ENCODE data around the gene HEPACAM2. TPM values are rescaled to one million over a fixed set of nuclear protein-coding genes. Genes with fewer than 3 reads are reported as not detected.

Gene HEPACAM2
- polyA plus RNA-seq, 1 of the 3 experiments (the other 2 are of a cell fraction), result not detected

DNA sequence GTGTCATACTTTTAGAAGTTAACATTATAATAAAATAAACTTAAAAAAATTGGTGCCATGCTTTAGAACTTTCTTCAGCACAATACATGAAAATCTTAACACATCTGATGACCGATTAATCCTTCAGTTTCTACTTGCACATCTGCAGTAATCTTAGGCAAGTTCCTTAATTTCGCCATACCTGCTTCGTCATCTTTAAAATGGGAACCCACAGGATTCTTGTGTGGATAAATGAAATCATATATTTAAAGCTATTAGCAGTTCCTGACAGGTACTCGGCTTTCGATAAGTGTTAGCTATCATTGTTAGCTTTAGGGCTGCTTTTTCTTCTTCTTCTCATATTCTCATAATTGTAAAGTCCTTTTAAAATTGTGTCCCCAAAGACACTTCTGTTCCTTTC lies 5.0 kb upstream of the HEPACAM2 start (continued):
- TF ChIP-seq TCF12 (IDR thresholded peaks at IDR 0.05) (no peak), YY1 (IDR thresholded peaks at IDR 0.05; ENCODE audit: low read depth) (no peak), CHD2 (IDR thresholded peaks at IDR 0.05; ENCODE audit: low read length, partially characterized antibody) (no peak), TEAD4 (IDR thresholded peaks at IDR 0.05; ENCODE audit: borderline replicate concordance, insufficient read depth) (no peak)
- TF ChIP-seq, protein P1, sequence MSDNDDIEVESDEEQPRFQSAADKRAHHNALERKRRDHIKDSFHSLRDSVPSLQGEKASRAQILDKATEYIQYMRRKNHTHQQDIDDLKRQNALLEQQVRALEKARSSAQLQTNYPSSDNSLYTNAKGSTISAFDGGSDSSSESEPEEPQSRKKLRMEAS (IDR thresholded peaks at IDR 0.05; ENCODE audit: low read depth), result no peak

DNA sequence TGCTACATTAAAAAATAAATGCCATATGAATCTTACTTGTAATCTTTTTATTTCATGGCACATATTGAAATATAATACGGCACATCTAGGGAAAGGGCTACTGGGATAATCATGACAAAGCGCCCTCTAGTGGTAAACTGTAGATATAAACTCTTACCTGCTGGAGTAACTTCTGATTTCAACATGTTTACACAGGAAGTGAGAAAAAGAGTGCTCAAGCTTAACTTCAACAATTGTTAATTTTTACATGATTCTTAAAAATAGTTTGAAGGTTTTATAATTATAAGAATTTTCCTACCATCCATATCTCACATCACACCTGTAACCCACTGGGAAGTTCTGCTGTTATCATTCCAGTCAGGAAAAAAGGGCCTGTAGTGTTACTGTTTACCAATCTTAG lies 2.0 kb upstream of the HEPACAM2 start:
- Histone ChIP-seq H3K9me3 (no peaks in the 10 kb centered on the region), H3K4me1 (ENCODE audit: control insufficient read depth in 1 of 2, insufficient read depth in 2 of 2, low read depth in 1 of 2, low read length in 1 of 2) (peaks cover 4 to 12% of the 10 kb centered on the region in 2 experiments; a peak in 2 of 4 replicates), H3K79me2 (ENCODE audit: insufficient read depth) (peaks cover 10% of the 10 kb centered on the region), H3K36me3 (replicated peaks in 1 of 2; ENCODE audit: control insufficient read depth in 1 of 2, insufficient read depth in 2 of 2, low read length in 1 of 2) (no peaks in the 10 kb centered on the region), H3F3A (replicated peaks; ENCODE audit: insufficient read depth) (no peaks in the 10 kb centered on the region), H3K9ac (no peak overlapping the region), H3K27ac (ENCODE audit: low read depth in 2 of 2, low read length in 1 of 2) (no peak overlapping the region), H3K4me2 (no peak overlapping the region), H4K20me1 (ENCODE audit: insufficient read depth) (no peaks in the 10 kb centered on the region), H3K9me2 (no peaks in the 10 kb centered on the region), H3K4me3 (ENCODE audit: low read depth in 2 of 2, low read length in 1 of 2) (no peak overlapping the region; a peak in 1 of 4 replicates), H3K27me3 (ENCODE audit: insufficient read depth) (peaks cover 4% of the 10 kb centered on the region; the same call in 1 of the 2 replicates), H2AFZ (ENCODE audit: low read depth) (no peak overlapping the region)
- TF ChIP-seq, protein P2, sequence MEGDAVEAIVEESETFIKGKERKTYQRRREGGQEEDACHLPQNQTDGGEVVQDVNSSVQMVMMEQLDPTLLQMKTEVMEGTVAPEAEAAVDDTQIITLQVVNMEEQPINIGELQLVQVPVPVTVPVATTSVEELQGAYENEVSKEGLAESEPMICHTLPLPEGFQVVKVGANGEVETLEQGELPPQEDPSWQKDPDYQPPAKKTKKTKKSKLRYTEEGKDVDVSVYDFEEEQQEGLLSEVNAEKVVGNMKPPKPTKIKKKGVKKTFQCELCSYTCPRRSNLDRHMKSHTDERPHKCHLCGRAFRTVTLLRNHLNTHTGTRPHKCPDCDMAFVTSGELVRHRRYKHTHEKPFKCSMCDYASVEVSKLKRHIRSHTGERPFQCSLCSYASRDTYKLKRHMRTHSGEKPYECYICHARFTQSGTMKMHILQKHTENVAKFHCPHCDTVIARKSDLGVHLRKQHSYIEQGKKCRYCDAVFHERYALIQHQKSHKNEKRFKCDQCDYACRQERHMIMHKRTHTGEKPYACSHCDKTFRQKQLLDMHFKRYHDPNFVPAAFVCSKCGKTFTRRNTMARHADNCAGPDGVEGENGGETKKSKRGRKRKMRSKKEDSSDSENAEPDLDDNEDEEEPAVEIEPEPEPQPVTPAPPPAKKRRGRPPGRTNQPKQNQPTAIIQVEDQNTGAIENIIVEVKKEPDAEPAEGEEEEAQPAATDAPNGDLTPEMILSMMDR (IDR thresholded peaks at IDR 0.05), result peak; percentile 98
- TF ChIP-seq JUND (IDR thresholded peaks at IDR 0.05) (no peak), FOXM1 (IDR thresholded peaks at IDR 0.05; ENCODE audit: low read depth) (no peak), RAD21 (IDR thresholded peaks at IDR 0.05; ENCODE audit: low read length) (peak; percentile 67), TCF12 (IDR thresholded peaks at IDR 0.05) (no peak), SMC3 (IDR thresholded peaks at IDR 0.05; ENCODE audit: low read depth, low read length) (peak; percentile 70), CHD2 (IDR thresholded peaks at IDR 0.05; ENCODE audit: low read length, partially characterized antibody) (no peak), RFX5 (IDR thresholded peaks at IDR 0.05; ENCODE audit: low read length) (no peak)
- TF ChIP-seq, protein P1 (IDR thresholded peaks at IDR 0.05; ENCODE audit: low read depth), result no peak
- DNase-seq, result peak; percentile 41
- ChIA-PET POLR2A (no interaction called here), CTCF (interaction anchor here (0.7 to 3.5 kb wide), 30 partner anchors 8 to 1049 kb away, joined by 3 to 27 read pairs (median 4); no protein-coding TSS in a partner anchor)
- under 1% methylated on average over 2 of the region's 2 CpGs for WGBS (ENCODE audit: low lambda C conversion rate)

DNA sequence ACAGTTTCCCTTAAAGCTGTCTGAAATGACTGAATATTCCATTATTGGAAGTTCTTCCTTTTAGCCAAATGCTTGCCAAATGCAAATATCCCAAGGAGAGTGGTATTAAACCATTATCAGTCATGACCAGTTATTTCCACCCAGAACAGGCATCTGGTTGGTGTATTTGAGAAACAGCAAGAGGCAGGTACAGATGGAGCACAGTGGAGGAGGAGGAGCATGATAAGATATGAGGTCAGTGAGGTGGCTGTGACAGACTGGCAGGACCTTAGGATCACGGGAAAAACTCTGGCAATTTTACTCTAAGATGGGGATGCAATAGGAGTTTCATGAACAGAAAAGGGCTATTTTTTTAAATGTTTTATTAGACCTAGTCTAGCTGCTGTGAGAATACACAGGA lies 6.4 kb downstream of the HEPACAM2 start:
- no peaks in the 10 kb centered on the region for H3K4me1 ChIP-seq (ENCODE audit: control insufficient read depth in 1 of 2, insufficient read depth in 2 of 2, low read depth in 1 of 2, low read length in 1 of 2)
- TF ChIP-seq FOSL2 (IDR thresholded peaks at IDR 0.05; ENCODE audit: borderline replicate concordance, low read depth), result no peak
- no peak for TF ChIP-seq TEAD4 (IDR thresholded peaks at IDR 0.05; ENCODE audit: borderline replicate concordance, insufficient read depth)
- TF ChIP-seq YY1 (IDR thresholded peaks at IDR 0.05; ENCODE audit: low read depth), result no peak
- TF ChIP-seq RXRA (IDR thresholded peaks at IDR 0.05; ENCODE audit: borderline replicate concordance, low read depth), result no peak
- no peak for TF ChIP-seq FOXM1 (IDR thresholded peaks at IDR 0.05; ENCODE audit: low read depth)
- TF ChIP-seq CHD2 (IDR thresholded peaks at IDR 0.05; ENCODE audit: low read length, partially characterized antibody), result no peak
- no peak for TF ChIP-seq RFX5 (IDR thresholded peaks at IDR 0.05; ENCODE audit: low read length)
- TF ChIP-seq RCOR1 (IDR thresholded peaks at IDR 0.05; ENCODE audit: low read length), result no peak
- TF ChIP-seq, protein P3, sequence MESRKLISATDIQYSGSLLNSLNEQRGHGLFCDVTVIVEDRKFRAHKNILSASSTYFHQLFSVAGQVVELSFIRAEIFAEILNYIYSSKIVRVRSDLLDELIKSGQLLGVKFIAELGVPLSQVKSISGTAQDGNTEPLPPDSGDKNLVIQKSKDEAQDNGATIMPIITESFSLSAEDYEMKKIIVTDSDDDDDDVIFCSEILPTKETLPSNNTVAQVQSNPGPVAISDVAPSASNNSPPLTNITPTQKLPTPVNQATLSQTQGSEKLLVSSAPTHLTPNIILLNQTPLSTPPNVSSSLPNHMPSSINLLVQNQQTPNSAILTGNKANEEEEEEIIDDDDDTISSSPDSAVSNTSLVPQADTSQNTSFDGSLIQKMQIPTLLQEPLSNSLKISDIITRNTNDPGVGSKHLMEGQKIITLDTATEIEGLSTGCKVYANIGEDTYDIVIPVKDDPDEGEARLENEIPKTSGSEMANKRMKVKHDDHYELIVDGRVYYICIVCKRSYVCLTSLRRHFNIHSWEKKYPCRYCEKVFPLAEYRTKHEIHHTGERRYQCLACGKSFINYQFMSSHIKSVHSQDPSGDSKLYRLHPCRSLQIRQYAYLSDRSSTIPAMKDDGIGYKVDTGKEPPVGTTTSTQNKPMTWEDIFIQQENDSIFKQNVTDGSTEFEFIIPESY (IDR thresholded peaks at IDR 0.05; ENCODE audit: borderline replicate concordance, low read depth), result no peak
- no peak for TF ChIP-seq GABPA (IDR thresholded peaks at IDR 0.05; ENCODE audit: low read depth)
- no peak for TF ChIP-seq MEF2A (IDR thresholded peaks at IDR 0.05; ENCODE audit: borderline replicate concordance, low read depth)
- peaks cover 34% of the 10 kb centered on the region for H3K27me3 ChIP-seq (ENCODE audit: insufficient read depth)
- H3K4me2 ChIP-seq, result no peak overlapping the region
- no peak overlapping the region for H2AFZ ChIP-seq (ENCODE audit: low read depth)
- no peaks in the 10 kb centered on the region for H3K36me3 ChIP-seq (replicated peaks in 1 of 2; ENCODE audit: control insufficient read depth in 1 of 2, insufficient read depth in 2 of 2, low read length in 1 of 2)
- 0% methylated on average over 1 of the region's 1 CpG for WGBS (ENCODE audit: low lambda C conversion rate)
- POLR2A ChIA-PET, result no interaction called here
- no peak overlapping the region for H3K4me3 ChIP-seq (ENCODE audit: low read depth in 2 of 2, low read length in 1 of 2)
- no peaks in the 10 kb centered on the region for H4K20me1 ChIP-seq (ENCODE audit: insufficient read depth)
- no peak overlapping the region for H3K9ac ChIP-seq
- no peaks in the 10 kb centered on the region for H3K9me2 ChIP-seq
- no peak overlapping the region for H3K27ac ChIP-seq (ENCODE audit: low read depth in 2 of 2, low read length in 1 of 2)
- H3K79me2 ChIP-seq (ENCODE audit: insufficient read depth), result no peaks in the 10 kb centered on the region
- CTCF ChIA-PET, result interaction anchor here (1.2 kb wide), 1 partner anchor 10 kb away, joined by 8 read pairs; no protein-coding TSS in a partner anchor
- H3K9me3 ChIP-seq, result no peaks in the 10 kb centered on the region
- no peak for DNase-seq
- H3F3A ChIP-seq (replicated peaks; ENCODE audit: insufficient read depth), result no peaks in the 10 kb centered on the region

All from SK-N-SH (cell line).